ENCODE measurements around the gene AJAP1.

AJAP1 gene

GRCh38 chr1:4684864-4685522 lies 30.6 kb downstream of the AJAP1 start:
- DNase-seq: peak; percentile 12

GRCh38 chr1:4685523-4685865 lies 31.1 kb downstream of the AJAP1 start:
- no peak for DNase-seq

DNA sequence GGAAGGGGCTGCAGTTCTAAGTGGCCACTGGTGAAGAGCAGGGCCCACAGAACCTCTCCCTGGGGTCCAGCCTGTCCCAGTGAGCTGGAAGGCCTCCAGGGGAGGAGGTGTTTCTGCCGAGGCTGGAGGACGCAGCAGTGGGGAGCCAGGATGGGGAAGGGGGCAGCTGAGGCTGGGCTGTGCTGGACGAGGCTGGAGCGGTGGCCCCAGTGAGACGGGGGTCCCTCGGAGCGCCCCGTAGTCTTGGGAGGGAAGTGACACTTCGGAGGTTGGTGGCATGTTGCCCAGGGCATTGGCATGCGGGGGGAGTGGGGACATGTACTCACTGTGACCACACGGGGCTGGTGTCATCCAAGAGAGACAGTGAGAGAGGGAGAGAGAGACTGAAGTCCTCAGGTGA lies 33.5 kb downstream of the AJAP1 start:
- no peak for DNase-seq

DNA sequence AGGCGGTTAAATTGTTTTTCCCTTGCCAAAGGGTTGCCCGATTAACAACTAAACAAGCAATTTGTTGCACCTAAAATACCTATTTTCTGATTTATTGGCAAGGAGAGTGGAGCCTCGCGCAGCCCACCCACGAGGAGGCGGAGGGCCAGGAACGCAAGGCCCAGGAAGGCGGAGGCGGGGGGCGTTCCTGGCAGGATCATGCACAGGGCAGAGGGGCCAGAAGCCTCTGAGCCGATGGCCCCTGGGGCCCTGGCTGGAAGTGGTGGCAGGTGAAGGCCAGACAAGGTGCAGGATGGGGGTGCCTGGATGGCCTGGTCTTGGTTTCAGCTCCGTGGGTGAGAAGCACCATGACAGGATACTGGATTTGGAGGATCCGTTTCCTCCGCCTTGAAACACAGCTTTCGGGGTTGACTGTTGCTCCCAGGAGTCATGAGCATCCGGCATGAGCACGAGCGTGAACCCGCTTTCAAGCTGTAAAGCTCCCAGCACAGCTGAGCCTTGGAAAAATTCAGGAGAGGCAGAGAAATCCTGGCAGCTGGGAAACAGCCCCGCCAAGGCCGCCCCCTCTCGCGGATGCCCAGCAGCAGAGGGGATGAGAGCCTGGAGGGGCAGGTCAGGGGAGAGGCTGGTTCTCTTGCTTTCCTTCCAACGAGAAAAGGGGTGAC lies 35.0 kb downstream of the AJAP1 start:
- DNase-seq: no peak

- DNase-seq: no peak
Measured at GRCh38 chr1:4689941-4690635, 35.7 kb downstream of the AJAP1 start.

- no peak for DNase-seq
Measured at GRCh38 chr1:4690951-4691675, 36.7 kb downstream of the AJAP1 start.

DNA sequence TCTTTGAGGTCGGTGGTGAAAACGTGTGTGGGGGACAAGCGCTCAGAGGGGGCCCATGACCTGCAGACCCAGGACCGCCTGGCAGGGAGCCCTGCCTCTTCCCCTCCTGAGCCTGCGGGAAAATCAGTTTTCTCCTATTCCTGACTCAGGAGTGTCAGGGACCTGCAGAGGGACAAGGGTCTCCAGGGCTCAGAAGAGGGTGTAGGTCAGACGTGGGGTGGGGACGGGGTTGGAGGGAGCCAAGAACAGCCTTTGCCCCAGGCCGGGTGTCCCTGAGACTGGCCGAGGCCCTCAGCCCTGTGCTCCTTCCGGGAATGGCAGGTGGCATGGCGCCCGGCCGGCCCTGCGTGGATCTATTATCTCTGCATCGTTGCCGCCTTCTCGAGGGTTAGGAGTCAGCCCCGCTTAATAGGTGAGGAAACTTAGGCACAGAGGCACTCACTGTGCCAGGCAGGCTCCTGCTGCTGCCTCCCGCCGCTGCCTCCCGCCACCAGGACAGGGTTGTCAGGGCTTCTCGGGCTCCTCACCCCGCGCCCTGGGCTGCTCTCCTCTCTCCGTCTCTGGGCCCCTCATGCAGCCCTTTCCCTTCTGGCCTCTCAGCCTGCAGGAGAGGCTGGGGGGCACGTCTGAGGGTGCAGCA lies 37.5 kb downstream of the AJAP1 start:
- DNase-seq: no peak

- DNase-seq: no peak
Measured at GRCh38 chr1:4692437-4692836, 38.0 kb downstream of the AJAP1 start.

GRCh38 chr1:4693331-4693730 lies 38.9 kb downstream of the AJAP1 start:
- no peak for DNase-seq

DNA sequence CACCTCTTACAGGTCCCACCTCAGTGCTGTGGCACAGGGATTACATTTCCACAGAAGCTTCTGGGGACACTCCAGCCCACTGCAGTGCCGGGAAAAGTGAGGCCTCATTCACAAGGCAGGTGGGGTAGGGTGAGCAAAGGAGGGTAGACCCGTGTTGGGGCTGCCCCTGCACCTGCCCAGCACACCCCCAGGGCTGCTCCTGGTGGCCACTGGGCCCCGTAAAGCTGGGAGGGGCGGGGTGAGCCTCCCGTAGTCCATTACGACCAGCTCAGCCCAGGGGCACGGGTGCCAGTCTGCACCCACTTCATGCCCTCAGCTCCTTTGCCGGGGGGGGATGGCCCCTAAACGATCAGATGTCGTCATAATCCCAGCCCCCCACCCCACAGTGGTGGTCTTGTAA lies 39.5 kb downstream of the AJAP1 start:
- DNase-seq: no peak

DNA sequence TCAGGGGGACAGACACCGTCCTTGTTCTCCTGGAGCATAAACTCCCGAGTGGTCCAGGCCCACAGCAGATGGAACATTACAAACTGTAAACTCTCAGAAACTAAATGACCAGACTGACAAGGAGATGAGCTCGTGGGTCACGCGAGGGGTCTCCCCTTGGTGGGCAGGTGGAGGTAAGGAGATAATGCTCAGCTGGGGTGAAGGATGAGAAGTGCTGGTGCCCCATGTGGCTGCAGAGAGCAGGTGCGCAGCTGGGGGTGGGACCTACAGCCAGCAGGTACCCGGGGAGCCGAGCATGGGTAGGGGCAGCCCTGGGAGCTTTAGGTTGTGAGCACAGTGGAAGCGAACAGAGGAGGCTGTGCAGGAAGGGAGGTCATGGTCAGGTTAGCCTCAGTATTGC lies 40.1 kb downstream of the AJAP1 start:
- no peak for DNase-seq

DNA sequence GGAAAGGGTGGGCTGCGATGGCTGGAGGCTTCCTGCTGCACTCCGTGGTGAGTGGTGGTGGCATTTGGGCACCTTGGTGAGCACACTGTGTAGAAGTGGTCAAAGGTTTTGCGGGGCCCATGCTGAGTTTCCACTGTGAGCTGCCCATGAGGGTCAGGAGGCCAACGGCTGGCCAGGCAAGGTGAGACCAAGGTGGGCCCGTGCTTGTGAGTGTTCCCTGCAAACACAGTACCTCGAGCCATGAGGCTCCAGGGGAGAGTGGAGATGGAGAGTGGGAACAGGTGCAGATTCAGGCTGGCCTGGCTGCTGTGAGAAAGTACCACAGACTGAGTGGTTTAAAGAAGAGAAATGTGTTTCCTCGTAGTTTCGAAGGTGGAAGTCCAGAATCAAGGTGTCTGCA lies 40.8 kb downstream of the AJAP1 start:
- DNase-seq: no peak

DNA sequence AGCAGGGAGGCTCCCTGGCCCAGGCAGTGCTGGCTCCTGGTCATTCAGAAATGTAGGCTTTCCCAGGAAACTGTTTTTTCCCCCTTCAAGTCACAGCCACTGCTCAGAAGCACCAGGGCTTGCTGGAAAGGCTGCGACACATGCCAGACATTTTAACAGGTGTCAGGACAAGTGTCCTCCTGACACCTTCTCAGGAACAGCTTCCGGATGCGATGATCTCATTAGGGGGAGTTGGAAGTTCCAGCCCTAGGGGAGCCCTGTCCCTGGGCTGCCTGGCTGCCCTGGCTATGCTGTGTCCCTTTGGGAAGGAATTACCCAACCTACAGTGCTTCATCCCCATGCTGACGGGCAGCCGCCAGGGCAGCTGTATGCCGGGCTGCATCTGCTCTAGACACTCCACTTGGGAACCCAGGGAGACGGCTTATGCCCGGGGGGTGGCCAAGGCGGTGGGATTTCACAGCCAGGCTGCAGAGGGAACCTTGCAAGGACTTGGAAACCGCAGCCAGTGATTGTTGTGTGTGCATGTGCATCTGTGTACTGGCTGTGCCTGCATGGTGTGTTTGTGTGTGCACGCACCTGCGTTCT lies 41.8 kb downstream of the AJAP1 start:
- no peak for DNase-seq

GRCh38 chr1:4696753-4697152 lies 42.3 kb downstream of the AJAP1 start:
- no peak for DNase-seq

- DNase-seq: no peak
Measured at GRCh38 chr1:4697801-4698200, 43.4 kb downstream of the AJAP1 start.

DNA sequence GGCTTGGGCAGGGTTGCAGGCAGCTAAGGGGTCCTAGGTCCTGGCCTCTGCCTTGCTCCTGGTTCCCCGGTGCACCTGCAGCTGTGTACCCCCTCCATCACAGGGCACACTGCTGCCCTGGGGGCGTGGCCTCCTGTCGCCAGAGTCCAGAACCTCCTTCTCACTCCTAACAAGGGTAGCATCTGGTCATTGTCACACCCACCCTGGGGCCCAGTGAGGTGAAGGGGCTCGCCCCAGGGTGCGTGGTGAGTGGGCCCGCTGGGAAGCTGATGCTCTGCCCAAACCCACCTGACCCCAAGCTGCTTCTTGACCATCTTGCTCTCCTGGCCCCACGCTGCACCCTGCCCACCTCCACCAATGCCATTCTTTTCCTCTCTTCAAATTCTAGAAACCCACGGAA lies 44.5 kb downstream of the AJAP1 start:
- DNase-seq: no peak

GRCh38 chr1:4699376-4700301 lies 45.2 kb downstream of the AJAP1 start:
- peak; percentile 30 for DNase-seq

GRCh38 chr1:4700801-4701200 lies 46.4 kb downstream of the AJAP1 start:
- peak; percentile 88 for DNase-seq

DNA sequence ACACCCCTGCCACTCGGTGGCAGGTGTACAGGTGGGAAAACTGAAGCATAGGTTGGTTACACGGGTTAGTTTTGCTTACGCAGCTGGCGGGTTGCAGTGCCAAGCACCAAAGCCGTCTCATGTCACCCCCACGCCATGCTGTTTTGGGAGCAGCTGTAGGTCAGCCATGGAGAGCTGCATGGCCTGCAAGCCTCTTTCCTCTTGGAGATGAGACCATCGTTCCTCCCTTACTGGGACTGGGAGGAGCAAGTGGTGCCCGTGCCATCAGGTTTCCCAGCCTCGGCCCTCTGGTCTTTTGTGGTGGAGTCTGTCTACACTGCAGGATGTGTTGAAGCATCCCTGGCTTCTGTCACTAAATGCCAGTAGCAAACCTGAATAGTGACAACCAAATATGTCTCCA lies 46.9 kb downstream of the AJAP1 start:
- no peak for DNase-seq

DNA sequence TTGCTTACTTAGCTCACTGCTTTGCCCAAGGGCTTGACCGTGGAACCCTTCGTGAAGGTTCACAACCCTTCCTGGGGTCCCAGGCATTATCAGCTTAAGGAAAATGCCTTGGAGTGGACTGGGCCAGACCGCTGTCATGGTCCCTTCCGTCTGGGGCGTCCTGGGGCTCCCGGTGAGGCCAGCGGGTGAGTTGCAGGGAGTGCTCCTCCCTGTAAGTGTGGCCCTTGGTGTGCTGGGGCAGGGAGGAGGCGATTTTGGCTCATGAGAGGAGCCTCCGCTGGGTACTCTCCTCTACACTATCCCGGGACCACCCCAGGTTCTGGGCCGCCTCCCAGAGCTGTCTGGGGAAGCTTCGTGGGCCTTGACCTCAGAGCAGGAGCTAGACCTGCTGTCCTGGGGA lies 48.1 kb downstream of the AJAP1 start:
- DNase-seq: no peak

DNA sequence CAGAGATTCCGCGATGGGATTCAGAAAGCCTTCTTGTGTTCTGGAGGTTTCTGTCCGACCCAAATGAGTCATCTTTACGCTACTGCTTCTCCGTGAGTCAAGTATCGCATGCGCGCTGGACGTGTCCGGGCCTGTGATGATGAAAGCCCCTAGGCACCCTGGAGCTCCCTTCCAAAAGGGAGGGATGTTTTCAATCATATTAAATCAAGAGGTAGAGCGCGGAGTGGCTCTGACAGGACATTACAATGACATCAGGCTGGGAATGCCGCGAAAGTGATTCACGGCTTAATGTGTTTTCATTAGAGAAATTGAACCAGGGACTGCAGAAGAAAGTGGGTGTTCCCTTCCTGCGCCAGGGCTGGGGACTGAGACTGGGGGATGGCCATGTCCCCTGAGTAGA lies 48.5 kb downstream of the AJAP1 start:
- DNase-seq: peak; percentile 44

GRCh38 chr1:4703646-4704045 lies 49.2 kb downstream of the AJAP1 start:
- DNase-seq: no peak
